GM18499 (cell line): ENCODE measurements around the gene SATB1.

Source experiments
- ATAC-seq: cut with Tn5 transposase; IDR thresholded peaks from one replicate; pipeline ENCODE4 v1.9.1; 2021; ENCODE audit warnings: moderate number of reproducible peaks; ENCODE audit not compliant: insufficient read depth, unreplicated experiment

SATB1 gene

DNA sequence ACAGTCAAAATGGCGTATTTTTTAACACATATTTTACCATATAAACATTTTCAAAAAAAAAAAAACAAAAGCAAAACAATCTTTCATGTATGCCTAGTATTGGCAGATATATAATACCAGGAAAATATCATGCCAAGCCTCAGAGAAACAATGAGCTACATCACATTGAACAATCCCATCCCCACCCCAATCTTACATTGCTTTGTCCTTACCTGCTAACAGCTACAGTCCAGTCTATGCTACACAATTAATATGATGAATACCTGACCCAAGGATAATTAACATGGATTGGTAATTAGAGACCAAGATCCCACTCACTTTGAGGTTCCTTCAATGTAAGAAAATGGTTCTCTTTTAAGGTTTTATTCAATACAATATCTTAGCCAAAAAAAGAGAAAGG lies 7.6 kb upstream of the SATB1 start:
- no peak for ATAC-seq

GRCh38 chr3:18431266-18431665 lies 6.1 kb upstream of the SATB1 start:
- ATAC-seq = no peak

GRCh38 chr3:18428991-18429745 lies 4.0 kb upstream of the SATB1 start:
- no peak for ATAC-seq

GRCh38 chr3:18428036-18428435 lies 2.9 kb upstream of the SATB1 start:
- ATAC-seq = no peak

- ATAC-seq = no peak
Observed at GRCh38 chr3:18426597-18427193, 1.6 kb upstream of the SATB1 start.

GRCh38 chr3:18425641-18426257 lies 610 bp upstream of the SATB1 start:
- ATAC-seq = no peak

DNA sequence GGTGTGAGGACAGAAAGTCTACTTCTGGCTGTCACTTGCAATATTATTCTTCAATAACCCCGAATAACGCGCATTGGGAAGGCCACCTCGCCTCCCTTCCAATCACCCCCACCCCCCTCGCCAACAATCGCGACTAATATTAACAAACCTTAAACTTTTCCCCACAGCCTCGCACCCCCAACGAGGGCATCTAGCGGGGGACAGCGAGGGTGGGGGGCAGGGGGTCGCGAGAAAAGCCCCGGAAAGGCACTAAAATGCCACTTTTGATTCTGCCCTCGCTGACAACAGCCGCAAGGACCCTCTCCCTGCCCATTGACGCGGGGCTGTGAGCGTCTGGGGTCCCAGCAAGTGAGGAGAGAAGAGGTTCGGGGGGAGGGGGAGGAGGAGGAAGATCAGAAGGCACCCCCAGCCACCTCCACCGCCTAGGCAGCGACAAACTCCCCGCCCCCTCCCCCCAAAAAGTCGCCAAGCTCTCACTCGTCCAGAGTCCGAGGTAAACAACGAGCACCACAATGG lies 868 bp downstream of the SATB1 start:
- no peak for ATAC-seq

DNA sequence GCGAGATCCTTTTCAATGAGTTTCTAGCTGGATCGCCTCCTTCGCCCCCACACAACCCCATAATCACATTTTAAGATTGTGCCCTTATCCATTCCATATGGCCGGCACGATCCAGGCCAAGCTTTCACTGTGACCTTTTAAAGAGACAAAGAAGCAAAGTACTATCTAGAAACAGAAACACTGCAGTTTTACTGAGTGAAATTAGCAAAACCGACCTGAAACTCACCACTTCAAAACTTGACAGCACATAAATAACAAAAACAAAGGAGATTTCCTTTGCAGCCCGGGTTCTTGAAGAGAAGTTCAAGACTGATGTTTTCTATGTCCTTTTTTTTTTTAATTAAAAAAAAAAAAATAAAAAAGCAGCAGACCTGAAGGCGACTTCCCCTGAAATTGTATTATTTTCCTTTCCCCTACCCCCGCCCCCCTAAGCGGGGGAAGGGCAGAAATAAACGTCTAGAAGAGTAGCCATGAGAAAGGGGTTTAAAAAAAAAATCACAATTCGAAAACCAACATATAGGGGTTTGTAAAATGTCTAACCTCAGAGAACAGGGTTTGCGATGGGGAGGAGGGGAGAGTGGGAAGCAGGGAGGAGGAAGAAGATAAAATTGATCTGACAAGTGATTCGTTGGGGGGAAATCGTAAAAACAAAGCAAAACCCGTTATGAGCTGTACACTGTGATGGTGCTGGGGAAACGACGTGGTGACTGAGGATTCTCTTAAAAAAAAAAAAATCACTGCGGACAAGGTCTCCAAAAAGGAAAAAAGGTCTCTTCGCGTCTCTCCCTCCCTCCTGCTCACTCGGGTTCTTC lies 1.5 kb downstream of the SATB1 start:
- peak; percentile 95 for ATAC-seq

DNA sequence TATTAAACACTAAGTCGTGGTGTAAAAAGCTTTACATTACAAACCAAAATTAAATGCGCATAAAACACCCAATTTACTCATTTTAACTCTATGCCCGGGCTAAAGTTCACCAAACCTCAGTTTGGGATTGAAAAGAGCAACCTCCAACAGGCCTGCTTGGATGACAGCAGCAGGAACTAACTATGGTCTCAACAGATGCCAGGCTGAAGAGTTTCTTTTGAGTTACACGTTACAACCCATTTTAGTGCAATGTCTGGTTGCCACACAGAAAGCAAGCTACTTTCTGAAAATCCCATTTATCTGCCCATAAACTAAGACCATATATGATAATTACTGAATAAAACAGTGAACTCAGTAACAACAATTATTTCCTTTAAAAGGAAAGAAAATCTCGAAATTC lies 2.2 kb downstream of the SATB1 start:
- ATAC-seq = no peak

- no peak for ATAC-seq
Observed at GRCh38 chr3:18420555-18420954, 4.6 kb downstream of the SATB1 start.

DNA sequence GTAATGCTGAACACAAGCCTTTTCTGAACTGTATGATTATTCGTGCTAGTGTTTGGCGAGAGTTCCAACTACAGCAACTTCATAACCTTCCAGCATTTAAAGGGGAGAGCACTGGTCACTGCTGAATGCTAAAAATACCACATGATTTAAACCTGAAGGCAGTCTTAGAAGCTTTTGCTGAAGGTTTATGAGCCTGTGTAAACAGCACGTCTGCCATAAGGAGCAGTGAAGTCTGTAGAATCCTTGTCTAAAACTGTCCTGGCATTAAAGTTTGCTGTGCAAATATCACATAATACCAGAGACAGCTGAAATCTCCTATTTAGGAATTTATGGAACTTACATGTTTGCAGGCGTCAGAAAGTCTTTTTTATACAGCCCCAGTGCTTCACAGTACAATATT lies 5.9 kb downstream of the SATB1 start:
- no peak for ATAC-seq

GRCh38 chr3:18417904-18418572 lies 7.1 kb downstream of the SATB1 start:
- ATAC-seq = no peak

- ATAC-seq = no peak
Observed at GRCh38 chr3:18416332-18416731, 8.8 kb downstream of the SATB1 start.

- no peak for ATAC-seq
Observed at GRCh38 chr3:18415839-18416238, 9.3 kb downstream of the SATB1 start.

DNA sequence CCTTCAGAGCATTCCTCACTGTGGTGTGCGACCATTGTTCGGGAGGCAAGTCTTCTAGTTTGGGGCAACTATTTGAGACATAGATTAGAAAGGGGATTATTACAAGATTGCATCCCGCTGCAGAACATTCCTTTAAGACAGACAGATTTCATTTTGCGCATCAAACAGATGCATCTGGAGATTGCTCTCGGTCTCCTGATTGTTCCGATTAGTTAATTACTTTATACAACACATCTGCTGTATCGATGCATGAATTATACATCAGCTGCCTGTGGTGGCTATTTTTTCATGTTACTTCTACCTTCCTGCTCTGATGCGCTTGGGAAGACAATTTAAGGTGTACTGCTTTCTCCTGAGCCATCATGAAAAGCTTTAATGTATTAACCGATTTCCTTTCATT lies 10.0 kb downstream of the SATB1 start:
- no peak for ATAC-seq

- ATAC-seq = no peak
Observed at GRCh38 chr3:18412684-18413083, 12.5 kb downstream of the SATB1 start.

- no peak for ATAC-seq
Observed at GRCh38 chr3:18411541-18411940, 13.6 kb downstream of the SATB1 start.

- ATAC-seq = no peak
Observed at GRCh38 chr3:18410205-18410604, 14.9 kb downstream of the SATB1 start.

- ATAC-seq = no peak
Observed at GRCh38 chr3:18409266-18409665, 15.9 kb downstream of the SATB1 start.

- no peak for ATAC-seq
Observed at GRCh38 chr3:18405141-18405540, 20.0 kb downstream of the SATB1 start.
